HG02588 (cell line): ENCODE data around the gene CMPK1.

Experiments
- ATAC-seq: cut with Tn5 transposase; IDR thresholded peaks from one replicate; pipeline ENCODE4 v1.9.1; 2021; ENCODE audit warnings: mild to moderate bottlenecking, moderate library complexity; ENCODE audit not compliant: unreplicated experiment

Gene CMPK1

GRCh38 chr1:47393141-47393540 lies 59.6 kb downstream of the CMPK1 start:
- no peak for ATAC-seq

GRCh38 chr1:47395433-47395832 lies 61.8 kb downstream of the CMPK1 start:
- ATAC-seq: no peak

- ATAC-seq: no peak
Observed at GRCh38 chr1:47396671-47397196, 63.1 kb downstream of the CMPK1 start.

- no peak for ATAC-seq
Observed at GRCh38 chr1:47399138-47399845, 65.7 kb downstream of the CMPK1 start.

- ATAC-seq: no peak
Observed at GRCh38 chr1:47399846-47400155, 66.2 kb downstream of the CMPK1 start.

GRCh38 chr1:47401761-47402160 lies 68.2 kb downstream of the CMPK1 start:
- no peak for ATAC-seq

GRCh38 chr1:47402591-47402990 lies 69.0 kb downstream of the CMPK1 start:
- ATAC-seq: no peak

- ATAC-seq: no peak
Observed at GRCh38 chr1:47403321-47403910, 69.8 kb downstream of the CMPK1 start.

- no peak for ATAC-seq
Observed at GRCh38 chr1:47405697-47406096, 72.1 kb downstream of the CMPK1 start.

GRCh38 chr1:47406966-47407365 lies 73.4 kb downstream of the CMPK1 start:
- ATAC-seq: no peak

- ATAC-seq: no peak
Observed at GRCh38 chr1:47407481-47407880, 73.9 kb downstream of the CMPK1 start.

- ATAC-seq: no peak
Observed at GRCh38 chr1:47409311-47410067, 75.9 kb downstream of the CMPK1 start.

GRCh38 chr1:47410068-47410455 lies 76.5 kb downstream of the CMPK1 start:
- ATAC-seq: no peak

- ATAC-seq: no peak
Observed at GRCh38 chr1:47411436-47411835, 77.8 kb downstream of the CMPK1 start.

- ATAC-seq: no peak
Observed at GRCh38 chr1:47412437-47412836, 78.8 kb downstream of the CMPK1 start.

- ATAC-seq: no peak
Observed at GRCh38 chr1:47415728-47416318, 82.2 kb downstream of the CMPK1 start, which contains the start of gene FOXE3. Gene FOXE3 (plus strand): TSS chr1:47416285. CDS start chr1:47416316, 31 bp downstream.

- no peak for ATAC-seq
Observed at GRCh38 chr1:47416319-47417169, 83.0 kb downstream of the CMPK1 start.

GRCh38 chr1:47417170-47418044 lies 83.8 kb downstream of the CMPK1 start:
- ATAC-seq: no peak

GRCh38 chr1:47418122-47418521 lies 84.5 kb downstream of the CMPK1 start:
- ATAC-seq: no peak
